KMS-11 (cell line): ENCODE data around the gene TMEM242.

Experiments
- H2AFZ ChIP-seq: fragments of 200-600 bp; sonication (generic); 2 replicates; pipeline ENCODE4 v1.6.1; 2016; ENCODE audit warnings: antibody characterized with exemption, mixed run types, low read depth
- H3K27ac ChIP-seq: fragments of 200-600 bp; sonication (generic); 2 replicates; pipeline ENCODE4 v1.6.1; 2016; ENCODE audit warnings: mild to moderate bottlenecking, mixed run types
- H3K27me3 ChIP-seq: fragments of 200-600 bp; sonication (generic); 2 replicates; pipeline ENCODE4 v1.6.1; 2017; ENCODE audit warnings: mild to moderate bottlenecking, low read depth, mixed run types, moderate library complexity; ENCODE audit not compliant: insufficient read depth
- H3K36me3 ChIP-seq: fragments of 200-600 bp; sonication (generic); 2 replicates; pipeline ENCODE4 v1.6.1; 2017; ENCODE audit warnings: mild to moderate bottlenecking, mixed run types; ENCODE audit not compliant: insufficient read depth
- H3K4me1 ChIP-seq: fragments of 200-600 bp; sonication (generic); 2 replicates; pipeline ENCODE4 v1.6.1; 2016; ENCODE audit warnings: mild to moderate bottlenecking, low read depth, mixed run types; ENCODE audit not compliant: poor library complexity, severe bottlenecking
- H3K4me2 ChIP-seq: fragments of 200-600 bp; sonication (generic); 2 replicates; pipeline ENCODE4 v1.7.0; 2016; ENCODE audit warnings: mild to moderate bottlenecking, mixed run types
- H3K4me3 ChIP-seq: fragments of 200-600 bp; sonication (generic); IDR thresholded peaks from 2 replicates; pipeline ENCODE4 v1.6.1; 2017; ENCODE audit warnings: low read depth, low read length, mixed read lengths; ENCODE audit not compliant: insufficient read depth
- H3K79me2 ChIP-seq: fragments of 200-600 bp; sonication (generic); 2 replicates; pipeline ENCODE4 v1.6.1; 2016; ENCODE audit warnings: low read depth, mixed run types; ENCODE audit not compliant: insufficient read depth
- H3K9ac ChIP-seq: fragments of 200-600 bp; sonication (generic); 2 replicates; pipeline ENCODE4 v1.6.1; 2016; ENCODE audit warnings: mild to moderate bottlenecking, mixed run types
- H4K20me1 ChIP-seq: fragments of 200-600 bp; sonication (generic); 2 replicates; pipeline ENCODE4 v1.6.1; 2016; ENCODE audit warnings: mild to moderate bottlenecking, mixed run types; ENCODE audit not compliant: insufficient read depth
- CTCF ChIP-seq: fragments of 200-600 bp; sonication (generic); conservative IDR thresholded peaks from 2 replicates; pipeline ENCODE4 v1.6.1; 2017; ENCODE audit warnings: low read depth, mild to moderate bottlenecking, antibody characterized with exemption, low read length, moderate library complexity, mixed read lengths

The TMEM242 gene

GRCh38 chr6:157288575-157288974 lies 34.7 kb downstream of the TMEM242 start:
- Histone ChIP-seq H2AFZ (no peak overlapping the region), H3K4me3 (no peak overlapping the region), H3K4me2 (no peak overlapping the region), H3K79me2 (no peaks in the 10 kb centered on the region), H3K36me3 (no peaks in the 10 kb centered on the region), H3K27ac (no peak overlapping the region), H3K9ac (no peak overlapping the region), H4K20me1 (no peaks in the 10 kb centered on the region), H3K4me1 (no peaks in the 10 kb centered on the region), H3K27me3 (no peaks in the 10 kb centered on the region)
- no peak for TF ChIP-seq CTCF

DNA sequence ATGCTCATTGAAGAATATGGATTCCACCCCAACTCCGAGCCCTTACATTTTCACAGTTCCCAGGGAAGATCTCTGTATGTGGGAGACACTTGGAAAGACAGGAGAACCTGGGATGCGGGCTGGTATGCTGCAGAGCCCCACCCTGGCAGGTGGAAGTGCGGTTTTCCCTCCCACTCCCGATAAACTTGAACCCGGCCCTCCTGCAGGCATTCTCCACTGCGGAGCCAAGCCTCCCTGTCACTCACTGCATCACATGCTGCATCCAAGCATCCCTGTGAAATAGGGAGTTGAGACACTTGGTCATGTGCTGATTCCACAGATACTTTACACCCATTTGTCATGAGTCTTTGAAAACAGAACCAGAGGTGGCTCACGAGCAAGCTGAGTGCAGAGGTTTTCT lies 35.4 kb downstream of the TMEM242 start:
- H3K4me1 ChIP-seq, result no peaks in the 10 kb centered on the region
- H3K4me2 ChIP-seq, result no peak overlapping the region
- H3K36me3 ChIP-seq, result no peaks in the 10 kb centered on the region
- H4K20me1 ChIP-seq, result no peaks in the 10 kb centered on the region
- H2AFZ ChIP-seq, result no peak overlapping the region
- no peak overlapping the region for H3K27ac ChIP-seq
- no peak overlapping the region for H3K9ac ChIP-seq
- no peaks in the 10 kb centered on the region for H3K79me2 ChIP-seq
- H3K4me3 ChIP-seq, result no peak overlapping the region
- no peaks in the 10 kb centered on the region for H3K27me3 ChIP-seq
- TF ChIP-seq CTCF, result no peak

DNA sequence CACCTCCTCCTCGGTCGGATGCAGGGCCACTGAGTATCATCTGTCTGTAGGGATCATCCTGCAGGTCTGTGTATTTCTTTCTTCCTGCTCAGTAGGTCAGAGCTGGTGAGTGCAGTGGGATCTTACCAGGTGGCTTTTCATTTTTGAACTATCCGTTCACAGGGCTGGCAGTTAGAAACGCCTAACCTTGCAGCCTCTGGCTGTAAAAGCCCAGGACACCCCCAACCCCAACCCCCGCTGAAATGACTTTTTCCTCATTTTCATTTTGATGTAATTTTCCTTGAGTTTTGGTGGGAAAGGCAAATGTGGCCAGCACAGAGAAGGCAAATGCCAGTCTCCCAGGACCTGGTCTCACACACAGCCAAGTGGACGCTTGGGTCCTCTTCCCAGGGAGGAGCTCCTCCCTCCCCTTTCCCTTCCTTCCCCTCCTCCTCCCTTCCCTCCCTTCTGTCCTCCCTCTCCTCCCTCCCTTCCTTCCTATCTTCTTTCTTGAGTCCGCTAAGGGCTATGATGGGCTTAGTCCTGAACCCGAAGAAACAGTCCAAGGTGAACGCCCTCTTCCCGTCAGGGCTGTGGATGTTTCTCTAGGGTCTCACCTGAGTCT lies 36.0 kb downstream of the TMEM242 start:
- no peaks in the 10 kb centered on the region for H3K4me1 ChIP-seq
- H3K27ac ChIP-seq, result no peak overlapping the region
- H2AFZ ChIP-seq, result no peak overlapping the region
- H3K36me3 ChIP-seq, result no peaks in the 10 kb centered on the region
- H4K20me1 ChIP-seq, result no peaks in the 10 kb centered on the region
- no peak overlapping the region for H3K4me3 ChIP-seq
- no peak overlapping the region for H3K4me2 ChIP-seq
- TF ChIP-seq CTCF, result no peak
- H3K9ac ChIP-seq, result no peak overlapping the region
- no peaks in the 10 kb centered on the region for H3K79me2 ChIP-seq
- no peaks in the 10 kb centered on the region for H3K27me3 ChIP-seq

GRCh38 chr6:157285422-157285779 lies 37.9 kb downstream of the TMEM242 start:
- Histone ChIP-seq H3K4me3 (no peak overlapping the region), H3K79me2 (no peaks in the 10 kb centered on the region), H3K36me3 (no peaks in the 10 kb centered on the region), H3K27me3 (no peaks in the 10 kb centered on the region), H4K20me1 (no peaks in the 10 kb centered on the region), H3K4me1 (no peaks in the 10 kb centered on the region), H2AFZ (no peak overlapping the region), H3K9ac (no peak overlapping the region), H3K27ac (no peak overlapping the region), H3K4me2 (no peak overlapping the region)
- TF ChIP-seq CTCF, result no peak
